NCI-H146 treated with DMSO at 0.1 percent for 48 hours (cell line): ENCODE results near the gene C19orf25.

Source experiments
- DNase-seq: peaks from one replicate; lab custom pipeline; 2025; ENCODE audit not compliant: unreplicated experiment; lab: John Stamatoyannopoulos, UW

C19orf25 gene

DNA sequence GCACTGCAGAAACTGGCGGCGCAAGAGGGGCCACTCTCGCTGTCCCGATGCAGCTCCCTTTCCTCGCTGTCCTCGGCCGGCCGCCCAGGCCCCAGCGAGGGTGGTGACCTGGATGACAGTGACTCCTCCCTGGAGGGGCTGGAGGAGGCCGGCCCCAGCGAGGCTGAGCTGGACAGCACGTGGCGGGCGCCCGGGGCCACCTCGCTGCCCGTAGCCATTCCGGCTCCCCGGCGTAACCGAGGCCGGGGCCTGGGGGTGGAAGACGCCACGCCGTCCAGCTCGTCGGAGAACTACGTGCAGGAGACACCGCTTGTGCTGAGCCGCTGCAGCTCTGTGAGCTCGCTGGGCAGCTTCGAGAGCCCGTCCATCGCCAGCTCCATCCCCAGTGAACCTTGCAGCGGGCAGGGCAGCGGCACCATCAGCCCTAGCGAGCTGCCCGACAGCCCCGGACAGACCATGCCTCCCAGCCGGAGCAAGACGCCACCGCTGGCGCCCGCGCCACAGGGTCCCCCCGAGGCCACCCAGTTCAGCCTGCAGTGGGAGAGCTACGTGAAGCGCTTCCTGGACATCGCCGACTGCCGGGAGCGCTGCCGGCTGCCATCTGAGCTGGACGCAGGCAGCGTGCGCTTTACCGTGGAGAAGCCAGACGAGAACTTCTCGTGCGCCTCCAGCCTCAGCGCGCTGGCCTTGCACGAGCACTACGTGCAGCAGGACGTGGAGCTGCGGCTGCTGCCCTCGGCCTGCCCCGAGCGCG, 12.4 kb downstream of the C19orf25 start:
- no peak for DNase-seq

DNA sequence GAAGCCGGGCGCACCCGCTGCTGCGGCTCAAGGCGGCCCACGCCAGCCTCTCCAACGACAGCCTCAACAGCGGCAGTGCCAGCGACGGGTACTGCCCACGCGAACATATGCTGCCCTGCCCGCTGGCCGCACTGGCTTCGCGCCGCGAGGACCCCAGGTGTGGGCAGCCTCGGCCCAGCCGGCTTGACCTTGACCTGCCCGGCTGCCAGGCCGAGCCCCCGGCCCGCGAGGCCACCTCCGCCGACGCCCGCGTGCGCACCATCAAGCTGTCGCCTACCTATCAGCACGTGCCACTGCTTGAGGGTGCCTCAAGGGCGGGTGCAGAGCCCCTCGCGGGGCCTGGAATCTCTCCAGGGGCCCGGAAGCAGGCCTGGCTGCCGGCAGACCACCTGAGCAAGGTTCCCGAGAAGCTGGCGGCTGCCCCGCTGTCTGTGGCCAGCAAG, 13.0 kb downstream of the C19orf25 start:
- DNase-seq: no peak

DNA sequence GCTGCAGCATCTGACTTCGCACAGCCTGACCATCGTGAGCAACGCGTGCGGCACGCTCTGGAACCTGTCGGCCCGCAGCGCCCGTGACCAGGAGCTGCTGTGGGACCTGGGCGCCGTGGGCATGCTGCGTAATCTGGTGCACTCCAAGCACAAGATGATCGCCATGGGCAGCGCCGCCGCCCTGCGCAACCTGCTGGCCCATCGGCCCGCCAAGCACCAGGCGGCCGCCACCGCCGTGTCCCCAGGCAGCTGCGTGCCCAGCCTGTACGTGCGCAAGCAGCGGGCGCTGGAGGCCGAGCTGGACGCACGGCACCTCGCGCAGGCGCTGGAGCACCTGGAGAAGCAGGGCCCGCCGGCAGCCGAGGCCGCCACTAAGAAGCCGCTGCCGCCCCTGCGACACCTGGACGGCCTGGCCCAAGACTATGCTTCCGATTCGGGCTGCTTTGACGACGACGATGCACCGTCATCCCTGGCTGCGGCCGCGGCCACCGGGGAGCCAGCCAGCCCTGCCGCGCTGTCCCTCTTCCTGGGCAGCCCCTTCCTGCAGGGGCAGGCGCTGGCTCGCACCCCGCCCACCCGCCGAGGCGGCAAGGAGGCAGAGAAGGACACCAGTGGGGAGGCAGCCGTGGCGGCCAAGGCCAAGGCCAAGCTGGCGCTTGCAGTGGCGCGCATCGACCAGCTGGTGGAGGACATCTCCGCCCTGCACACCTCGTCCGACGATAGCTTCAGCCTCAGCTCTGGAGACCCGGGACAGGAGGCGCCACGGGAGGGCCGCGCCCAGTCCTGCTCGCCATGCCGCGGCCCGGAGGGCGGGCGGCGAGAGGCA, 13.6 kb downstream of the C19orf25 start:
- no peak for DNase-seq

DNA sequence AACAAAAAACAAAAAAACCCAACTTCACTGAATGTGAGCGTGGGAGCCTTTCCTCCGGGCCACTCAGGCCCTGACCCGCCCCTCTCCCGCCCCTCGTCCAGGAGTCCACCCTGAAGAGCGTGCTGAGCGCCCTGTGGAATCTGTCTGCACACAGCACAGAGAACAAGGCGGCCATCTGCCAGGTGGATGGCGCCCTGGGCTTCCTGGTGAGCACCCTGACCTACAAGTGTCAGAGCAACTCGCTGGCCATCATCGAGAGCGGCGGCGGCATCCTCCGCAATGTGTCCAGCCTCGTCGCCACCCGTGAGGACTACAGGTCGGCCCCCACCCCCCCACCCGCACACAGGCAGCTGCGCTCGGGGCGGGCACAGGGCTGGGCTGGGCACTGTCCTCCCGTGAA, 17.2 kb downstream of the C19orf25 start:
- DNase-seq: no peak

DNA sequence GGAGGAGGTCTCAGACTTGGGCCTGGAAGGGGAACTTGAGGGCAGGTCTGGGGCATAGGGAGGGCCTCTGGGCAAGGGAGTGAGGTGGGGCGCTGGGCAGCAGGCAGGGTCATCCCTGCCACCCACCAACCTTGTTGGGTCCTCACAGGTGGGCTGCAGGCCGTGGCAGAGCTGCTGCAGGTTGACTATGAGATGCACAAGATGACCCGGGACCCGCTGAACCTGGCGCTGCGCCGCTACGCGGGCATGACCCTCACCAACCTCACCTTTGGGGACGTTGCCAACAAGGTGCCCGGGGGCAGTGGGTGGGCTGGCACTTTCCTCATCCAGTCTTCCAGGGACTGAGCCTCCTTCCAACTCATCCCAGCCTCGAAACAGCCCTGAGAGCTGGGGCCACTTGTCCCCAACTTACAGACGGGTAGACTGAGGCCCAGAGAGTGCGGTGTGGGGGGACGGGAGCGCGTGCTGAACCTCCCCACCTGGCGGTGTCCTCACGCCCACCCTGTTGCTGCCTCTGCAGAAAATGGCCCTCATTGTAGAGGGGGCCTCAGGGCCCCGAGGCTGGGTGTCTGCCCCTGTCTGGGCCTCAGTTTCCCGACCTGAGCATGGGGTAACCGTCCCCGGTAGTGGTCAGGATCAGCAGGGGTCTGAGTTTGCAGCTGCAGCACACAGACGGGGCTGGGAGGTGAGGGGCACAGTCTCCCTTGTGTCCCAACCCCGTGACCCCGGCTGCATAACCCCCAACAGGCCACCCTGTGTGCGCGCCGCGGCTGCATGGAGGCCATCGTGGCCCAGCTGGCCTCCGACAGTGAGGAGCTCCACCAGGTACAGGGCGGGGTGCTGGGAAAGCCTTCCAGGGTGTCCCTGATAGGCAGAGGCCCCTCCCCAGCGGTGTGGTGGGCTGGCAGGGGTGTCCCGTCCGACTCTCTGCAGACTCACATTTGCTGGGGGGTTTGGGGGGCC, 18.7 kb downstream of the C19orf25 start:
- DNase-seq: no peak

DNA sequence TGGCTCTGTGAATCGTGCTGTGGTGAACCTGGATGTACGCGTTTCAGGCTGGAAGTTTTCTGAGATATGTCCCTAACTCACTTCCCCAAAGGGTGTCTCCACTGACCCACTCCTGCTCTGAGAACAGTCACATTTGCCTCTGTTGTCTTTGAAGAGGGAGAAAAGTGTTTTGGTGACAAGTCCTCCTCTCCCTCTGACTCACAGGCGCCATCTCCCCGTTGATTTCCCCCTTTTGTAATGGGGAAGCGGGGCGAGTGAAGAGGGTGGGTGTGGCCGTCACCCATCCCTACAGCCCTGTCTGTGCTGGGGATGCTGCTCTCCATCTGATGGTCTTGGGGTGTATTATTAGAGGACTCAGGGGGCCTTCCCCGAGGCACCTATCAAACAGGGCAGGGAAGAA, 19.5 kb downstream of the C19orf25 start:
- no peak for DNase-seq

DNA sequence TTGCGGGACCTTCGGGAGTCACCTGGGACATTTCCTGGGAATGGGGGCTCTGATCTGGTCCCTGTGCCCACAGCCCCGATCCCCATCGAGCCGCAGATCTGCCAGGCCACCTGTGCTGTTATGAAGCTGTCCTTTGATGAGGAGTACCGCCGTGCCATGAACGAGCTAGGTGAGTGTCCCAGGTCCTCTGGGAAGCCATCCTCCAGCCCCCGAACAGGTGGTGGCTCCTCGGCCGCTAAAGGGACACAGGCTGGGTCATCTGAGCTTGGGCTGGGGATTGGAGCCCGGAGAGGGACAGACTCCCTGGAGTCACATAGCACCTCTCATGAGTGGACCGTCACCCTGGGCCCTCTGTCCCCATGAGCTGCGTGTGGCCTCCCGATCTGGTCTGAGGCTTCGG, 21.1 kb downstream of the C19orf25 start:
- DNase-seq: no peak

DNA sequence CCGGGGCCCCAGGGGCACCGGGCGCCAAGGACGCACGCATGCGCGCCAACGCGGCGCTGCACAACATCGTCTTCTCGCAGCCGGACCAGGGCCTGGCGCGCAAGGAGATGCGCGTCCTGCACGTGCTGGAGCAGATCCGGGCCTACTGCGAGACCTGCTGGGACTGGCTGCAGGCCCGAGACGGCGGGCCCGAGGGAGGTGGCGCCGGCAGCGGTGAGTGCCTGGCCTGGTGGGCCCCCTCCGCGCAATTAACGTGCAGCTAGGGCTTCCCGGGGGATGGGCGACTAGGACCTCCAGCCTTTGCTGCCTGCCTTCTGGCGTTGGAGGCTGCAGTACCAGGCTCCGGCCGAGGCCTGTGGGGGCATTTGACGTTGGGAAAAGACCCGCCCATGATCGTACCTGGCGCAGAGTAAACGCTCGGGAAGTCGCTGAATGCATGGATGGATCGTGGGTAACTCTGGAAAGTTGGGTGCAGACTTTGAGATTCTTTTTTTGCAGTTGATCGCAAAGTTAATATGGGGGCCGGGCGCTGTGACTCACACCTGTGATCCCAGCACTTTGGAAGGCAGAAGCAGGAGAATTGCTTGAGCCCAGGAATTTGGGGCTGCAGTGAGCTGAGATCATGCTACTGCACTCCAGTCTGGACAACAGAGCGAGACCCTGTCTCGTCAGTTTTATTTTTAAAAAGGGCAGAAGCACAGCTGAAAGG, 21.8 kb downstream of the C19orf25 start:
- DNase-seq: no peak

DNA sequence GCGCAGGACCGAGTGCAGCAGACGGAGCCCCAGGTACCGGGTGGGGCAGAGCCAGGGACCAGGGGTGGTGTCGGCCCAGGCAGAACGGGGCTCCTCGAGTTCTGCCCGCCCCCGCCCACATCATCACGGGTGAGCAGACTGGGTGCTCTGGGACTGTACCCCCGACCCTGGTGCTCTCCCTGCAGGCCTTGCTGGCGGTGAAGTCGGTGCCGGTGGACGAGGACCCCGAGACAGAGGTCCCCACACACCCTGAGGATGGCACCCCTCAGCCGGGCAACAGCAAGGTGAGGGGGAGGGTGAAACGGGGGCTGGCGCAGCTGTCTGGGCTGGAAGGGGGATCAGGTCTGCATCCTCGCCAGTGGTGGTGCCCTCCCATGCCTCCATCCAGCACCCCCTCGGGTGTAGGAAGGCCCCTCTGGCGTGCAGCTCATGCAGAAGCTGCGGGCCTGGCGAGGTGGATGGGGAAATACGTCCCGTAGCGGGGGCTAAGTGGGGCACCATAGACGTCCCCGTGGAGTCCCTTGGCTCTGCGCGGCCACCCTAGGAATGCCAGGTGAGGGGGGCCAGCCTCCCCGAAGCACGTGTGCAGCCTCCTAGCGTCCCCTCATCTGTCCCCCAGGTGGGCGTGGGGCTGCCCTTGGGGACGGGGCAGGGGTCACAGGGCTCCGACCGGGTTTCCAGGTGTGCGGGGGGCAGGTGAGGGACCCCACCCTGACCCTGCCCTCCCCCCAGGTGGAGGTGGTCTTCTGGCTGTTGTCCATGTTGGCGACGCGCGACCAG, 22.7 kb downstream of the C19orf25 start:
- DNase-seq: no peak

DNA sequence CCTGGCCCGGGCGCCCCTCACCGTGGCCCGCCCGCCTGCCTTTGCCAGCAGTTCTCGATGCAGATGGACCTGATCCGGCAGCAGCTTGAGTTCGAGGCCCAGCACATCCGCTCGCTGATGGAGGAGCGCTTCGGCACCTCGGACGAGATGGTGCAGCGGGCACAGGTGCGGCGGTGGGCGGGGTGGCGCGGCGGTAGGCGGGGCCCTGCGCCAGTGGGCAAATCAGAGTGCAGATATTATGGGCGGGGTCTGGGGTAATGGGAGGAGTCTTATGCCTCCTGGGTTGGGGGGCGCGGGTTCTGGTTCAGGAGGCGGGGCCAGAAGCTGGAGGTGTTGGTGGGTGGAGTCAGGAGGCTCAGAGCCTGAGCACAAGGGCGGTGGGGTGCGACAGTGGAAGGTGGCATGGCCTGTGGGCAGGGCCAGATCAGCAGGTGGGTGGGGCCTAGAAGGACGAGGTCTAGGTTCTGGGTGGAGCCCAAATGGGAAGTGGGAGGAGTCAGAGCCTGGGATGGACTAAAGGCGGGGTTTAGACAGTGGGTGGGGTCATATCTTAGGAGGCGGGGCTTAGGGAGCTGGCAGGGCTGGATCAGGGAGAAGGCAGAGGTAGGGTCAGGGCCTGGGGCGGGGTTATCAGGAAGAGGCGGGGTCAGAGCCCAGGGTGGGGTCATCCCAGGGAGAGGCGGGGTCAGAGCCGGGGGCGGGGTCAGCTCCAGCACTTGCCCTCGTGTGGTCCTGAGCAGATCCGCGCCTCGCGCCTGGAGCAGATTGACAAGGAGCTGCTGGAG, 23.5 kb downstream of the C19orf25 start:
- no peak for DNase-seq

DNA sequence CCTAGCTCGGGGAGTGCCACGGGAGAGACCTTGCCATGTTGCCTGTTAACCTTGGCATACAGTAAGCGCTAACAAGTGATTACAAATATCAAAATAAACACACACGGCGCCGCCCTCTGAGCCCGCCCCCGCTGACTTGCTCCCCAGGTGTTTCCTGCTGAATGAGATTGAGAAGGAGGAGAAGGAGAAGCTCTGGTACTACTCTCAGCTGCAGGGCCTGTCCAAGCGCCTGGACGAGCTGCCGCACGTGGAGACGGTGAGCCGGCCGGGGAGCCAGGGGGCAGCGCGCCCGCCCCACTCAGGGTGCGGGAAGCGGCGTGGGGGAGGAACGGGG, 24.0 kb downstream of the C19orf25 start:
- DNase-seq: no peak

DNA sequence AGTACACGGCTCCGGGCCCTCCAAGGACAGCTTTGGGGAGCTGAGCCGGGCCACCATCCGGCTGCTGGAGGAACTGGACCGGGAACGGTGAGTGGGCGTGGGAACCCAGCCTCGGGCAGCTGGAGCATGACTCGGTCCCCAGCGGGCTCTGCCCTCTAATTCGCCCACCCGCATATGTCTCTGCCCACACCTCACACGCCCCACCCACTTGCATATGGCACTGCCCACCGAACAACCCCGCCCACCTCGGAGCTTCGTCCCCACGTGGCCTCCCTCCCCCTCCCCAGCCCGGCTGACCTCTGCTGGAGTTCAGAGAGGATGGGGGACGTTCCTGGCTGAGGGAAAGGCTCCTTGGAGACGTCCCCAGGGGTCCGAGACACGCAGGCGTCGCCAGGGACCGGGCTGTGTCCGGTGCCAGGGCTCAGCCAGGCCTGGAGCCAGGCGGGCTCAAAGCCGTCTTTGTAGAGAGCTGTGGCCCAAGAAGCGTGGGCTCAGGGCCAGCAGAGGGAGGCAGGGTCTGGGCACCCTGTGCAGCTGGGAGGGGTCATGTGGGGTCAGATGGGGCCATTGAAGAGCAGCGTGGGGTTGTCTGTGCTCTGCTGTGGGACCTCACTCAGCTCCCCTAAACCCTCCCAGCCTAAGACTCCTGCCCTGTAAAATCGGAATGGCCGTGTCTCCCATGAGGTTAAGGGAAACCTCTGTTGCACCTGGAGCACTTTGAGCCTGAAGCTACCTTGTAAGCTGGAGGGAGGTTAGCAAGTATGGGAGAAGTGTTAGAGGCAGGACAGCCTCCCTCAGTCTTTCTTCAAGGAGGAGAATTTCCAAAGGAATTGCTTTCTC, 25.3 kb downstream of the C19orf25 start:
- DNase-seq: no peak

DNA sequence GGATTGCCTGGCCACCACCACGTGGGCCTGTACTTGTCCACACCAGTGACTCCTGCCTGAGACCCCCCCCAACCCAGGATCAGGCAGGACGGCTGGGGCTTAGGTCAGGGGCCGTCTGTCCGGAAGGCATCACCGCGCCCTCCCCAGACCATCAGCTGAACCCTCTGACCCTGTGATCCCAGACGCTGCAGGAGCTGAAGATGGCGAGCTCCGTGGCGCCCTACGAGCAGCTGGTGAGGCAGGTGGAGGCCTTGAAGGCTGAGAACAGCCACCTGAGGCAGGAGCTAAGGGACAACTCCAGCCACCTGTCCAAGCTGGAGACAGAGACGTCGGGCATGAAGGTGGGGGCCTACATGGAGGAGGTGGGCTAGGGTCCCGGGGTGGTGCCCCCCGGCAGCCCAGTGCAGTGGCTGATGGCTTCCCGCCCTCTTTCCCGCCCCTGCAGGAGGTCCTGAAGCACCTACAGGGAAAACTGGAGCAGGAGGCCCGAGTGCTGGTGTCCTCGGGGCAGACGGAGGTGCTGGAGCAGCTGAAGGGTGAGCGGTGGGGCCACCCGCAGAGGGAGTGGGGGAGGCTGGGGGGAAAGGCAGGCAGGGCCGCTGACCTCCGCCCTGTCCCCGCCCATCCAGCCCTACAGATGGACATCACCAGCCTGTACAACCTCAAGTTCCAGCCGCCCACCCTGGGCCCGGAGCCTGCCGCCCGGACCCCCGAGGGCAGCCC, 26.1 kb downstream of the C19orf25 start:
- DNase-seq: no peak

DNA sequence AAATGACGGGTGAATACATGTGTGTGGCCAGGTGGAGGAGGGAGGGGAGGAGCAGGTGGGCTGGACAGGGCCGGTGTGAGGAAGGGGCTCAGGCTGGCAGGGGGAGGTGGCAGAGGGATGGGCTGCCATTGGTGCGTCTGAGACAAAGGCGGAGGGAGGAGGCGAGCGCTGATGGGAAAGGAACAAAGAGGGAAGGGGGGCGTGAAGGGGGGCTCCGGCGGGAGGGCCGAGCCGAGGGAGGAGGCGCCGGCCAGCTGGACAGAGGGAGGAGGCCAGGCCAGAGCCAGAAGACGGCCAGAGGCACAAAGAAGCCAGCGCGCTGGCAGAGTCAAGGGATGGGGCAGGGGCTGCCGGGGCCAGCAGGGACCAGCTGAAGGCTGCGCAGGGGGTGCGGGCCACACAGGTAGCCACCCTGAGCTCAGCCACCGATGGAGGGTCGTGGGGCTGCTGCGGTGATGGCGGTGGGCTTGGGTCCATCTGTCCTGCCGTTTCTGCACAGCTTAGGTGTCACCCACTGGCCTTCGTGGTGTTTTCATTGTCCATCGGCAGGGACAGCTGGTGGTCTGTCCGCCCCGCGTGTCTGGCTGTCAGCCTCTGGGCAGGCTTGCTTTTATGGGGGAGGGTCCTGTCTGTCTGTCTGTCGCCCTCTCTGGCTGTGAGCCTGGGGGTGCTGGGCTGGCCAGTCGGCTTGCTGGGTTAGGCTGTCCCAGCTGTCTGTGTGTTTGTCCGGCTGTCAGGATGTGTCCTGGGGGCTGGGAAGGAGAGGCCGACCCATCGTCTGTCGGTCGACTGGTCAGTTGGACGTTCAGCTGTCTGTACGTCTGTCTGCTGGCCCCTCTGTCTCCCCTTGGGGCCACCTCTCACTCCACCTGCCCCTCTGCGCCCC, 26.9 kb downstream of the C19orf25 start:
- DNase-seq: no peak

DNA sequence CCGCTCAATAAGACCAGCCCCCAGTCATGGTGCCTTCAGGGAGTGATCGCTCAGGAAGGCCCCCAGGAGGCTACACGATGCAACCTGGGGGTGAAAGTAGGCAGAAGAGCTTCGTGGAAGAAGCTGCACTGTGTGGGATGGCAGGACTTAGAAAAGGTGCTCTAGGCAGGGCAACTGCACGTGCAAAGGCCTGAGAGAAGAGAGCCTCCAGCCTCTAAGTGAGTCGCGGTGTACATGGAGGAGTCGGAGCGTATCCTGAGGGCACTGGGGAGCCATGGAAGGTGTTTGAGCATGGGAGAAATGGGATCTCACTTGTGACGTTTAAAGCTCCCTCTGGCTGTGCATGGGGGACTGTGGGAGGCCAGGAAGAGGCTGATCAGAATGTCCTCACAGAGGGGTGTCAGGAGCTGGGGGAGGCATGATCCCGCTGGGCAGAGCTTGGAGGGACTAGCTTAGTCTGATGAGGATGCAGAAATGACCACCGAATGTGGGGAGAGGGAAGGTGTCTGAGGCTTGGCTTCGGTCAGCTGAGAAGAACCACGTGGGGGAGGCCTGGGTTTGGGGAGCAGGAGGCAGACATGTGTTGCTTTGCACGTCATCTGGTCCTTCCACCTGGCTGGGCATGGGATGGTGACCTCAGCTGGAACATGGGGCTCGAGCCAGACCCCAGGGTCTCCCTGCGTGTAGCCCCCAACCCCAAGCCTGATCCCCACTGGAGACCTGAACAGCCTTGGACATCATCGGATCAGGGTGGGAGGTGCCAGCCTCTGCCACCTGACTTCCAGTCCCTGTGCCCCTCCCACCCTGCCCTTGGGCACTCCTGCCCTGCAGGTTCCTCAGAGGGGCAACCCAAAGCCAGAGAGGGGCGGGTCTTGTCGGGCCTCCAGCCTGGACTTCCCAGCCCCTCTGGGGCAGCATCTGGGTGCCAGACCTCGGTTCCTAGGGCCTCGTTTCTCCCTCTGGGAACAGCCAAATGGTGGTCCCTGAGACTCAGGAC, 28.0 kb downstream of the C19orf25 start:
- DNase-seq: no peak
